HG02678 (cell line): ENCODE data around the gene CDV3.
A peak's percentile ranks its signal among the peaks of the same experiment; 100 is the strongest.

Source experiments
- ATAC-seq: cut with Tn5 transposase; IDR thresholded peaks from one replicate; pipeline ENCODE4 v1.9.1; 2021; ENCODE audit warnings: mild to moderate bottlenecking, moderate library complexity; ENCODE audit not compliant: unreplicated experiment

The CDV3 gene

DNA sequence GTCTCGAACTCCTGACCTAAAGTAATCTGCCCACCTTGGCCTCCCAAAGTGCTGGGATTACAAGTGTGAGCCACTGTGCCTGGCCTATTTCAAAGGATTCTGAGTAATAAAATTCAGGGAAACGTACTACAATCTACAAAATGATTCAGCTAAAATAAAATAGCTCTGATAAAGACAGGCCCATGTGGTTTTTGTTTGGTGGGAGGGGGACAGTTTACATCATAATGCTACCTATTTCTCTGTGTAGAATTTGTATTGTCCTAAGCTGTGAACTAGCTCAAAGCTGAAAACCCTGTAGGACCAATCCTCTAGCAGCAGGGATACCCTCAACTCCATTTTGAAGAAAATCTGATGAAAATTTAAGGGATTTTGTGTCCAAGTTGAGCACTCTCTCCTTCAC, 25.8 kb downstream of the CDV3 start:
- no peak for ATAC-seq

DNA sequence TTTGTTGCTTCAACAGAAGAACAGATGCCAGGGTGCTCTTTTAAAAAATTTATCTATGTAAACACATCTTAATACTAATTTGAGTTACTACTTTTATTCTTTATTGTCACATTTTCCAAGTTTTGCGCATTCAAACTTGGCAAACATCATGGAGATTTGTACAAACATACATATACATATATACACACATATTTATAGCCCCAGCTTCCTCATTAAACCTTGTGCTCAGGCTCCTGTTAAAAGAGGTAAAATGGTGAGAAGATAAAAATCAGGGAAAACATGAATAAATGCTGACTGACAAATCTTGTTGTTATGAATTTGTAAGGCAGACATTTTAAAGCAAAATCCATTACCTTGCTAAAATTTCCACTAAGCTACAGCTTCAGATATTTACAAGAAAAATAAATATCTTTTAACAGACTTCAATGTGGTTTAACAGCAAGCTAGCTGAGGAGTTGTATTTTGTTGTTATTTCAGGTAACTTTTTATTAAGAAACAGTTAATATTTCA, 27.1 kb downstream of the CDV3 start:
- ATAC-seq: no peak

DNA sequence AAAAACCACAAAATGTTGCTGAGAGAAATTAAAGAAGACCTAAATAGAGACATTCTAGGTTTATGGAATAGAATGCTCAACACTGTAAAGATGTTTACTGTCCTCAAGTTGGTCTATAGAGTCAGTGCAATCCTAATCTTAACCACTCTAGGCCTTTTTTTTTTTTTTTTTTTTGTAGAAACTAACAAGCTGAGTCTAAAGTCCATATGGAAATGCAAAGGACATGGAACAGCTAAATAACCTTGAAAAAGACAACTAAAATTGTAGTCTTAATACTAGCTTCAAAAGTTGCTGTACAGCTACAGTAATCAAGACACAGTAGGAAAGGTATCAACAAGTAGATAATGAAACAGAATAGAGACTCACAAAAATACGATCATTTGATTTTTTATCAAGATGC, 32.9 kb downstream of the CDV3 start:
- no peak for ATAC-seq

DNA sequence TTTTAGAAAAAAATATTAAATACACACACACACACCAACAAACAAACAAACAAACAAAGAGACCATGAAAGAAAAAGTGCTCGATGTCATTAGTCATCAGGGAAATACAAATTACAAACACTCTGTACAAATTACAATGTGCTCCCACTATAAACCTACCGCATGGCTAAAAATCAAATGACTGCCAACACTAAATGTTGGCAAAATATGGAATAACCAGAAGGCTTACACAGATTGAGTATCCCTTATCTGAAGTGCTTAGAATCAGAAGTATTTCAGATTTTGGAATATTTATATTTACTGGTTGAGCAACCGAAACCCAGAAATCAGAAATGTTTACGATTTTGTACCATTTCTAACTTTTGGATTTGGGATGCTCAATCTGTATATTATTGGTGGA, 33.4 kb downstream of the CDV3 start:
- ATAC-seq: no peak

DNA sequence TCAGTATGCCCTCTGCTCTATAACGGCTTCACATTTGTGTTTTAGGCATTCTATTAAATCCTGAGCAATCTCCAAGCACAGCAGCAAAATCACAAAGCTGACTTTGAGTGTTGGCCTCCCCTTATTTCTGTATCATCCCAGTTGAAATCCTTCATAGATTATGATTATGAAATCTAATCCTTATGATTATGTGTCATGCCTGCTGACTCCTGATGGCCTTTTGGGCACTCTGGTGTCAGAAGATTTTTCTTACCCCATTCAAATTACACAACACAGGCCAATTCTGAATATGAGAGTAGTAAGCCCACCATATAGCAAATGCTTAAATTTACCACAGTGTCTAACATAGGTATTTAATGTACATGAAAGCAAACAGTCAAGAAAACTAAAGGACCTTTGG, 34.3 kb downstream of the CDV3 start:
- no peak for ATAC-seq

DNA sequence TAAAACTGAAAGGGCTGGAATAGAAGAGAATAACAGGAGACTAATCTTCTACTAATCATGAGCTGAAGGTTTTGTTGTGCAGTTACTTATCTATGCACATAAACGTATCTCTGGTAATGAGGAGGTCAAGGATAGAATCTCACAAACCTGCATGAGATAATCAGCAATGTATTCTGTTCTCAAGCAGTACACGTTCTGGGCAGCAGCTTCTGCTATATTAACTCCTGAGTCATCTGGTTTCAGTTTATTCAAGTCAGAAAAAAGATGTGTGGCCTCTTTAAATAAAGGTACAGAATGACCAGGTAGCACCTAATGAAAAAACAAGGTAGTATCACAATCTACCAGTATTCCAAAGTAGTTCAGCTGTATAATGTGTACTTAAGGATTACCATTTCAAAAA, 34.9 kb downstream of the CDV3 start:
- no peak for ATAC-seq

DNA sequence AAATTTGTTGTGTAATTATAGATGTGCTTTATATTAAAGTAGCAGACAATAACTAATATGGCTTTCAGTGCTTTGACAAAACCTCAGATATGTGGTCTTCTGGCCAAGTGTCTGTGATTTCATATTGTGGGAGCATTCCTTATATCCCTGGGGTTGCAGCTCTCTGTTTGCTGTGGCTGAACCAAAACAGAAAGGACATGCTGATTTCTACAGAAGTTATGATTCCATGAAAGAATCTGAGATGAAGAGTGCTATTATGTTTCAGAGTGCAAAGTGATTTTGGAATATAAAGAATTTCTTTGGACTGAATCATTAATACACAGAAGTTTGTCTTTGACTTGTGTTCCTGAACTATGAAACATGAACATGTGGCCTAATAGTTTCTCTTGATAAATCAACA, 36.5 kb downstream of the CDV3 start:
- no peak for ATAC-seq

DNA sequence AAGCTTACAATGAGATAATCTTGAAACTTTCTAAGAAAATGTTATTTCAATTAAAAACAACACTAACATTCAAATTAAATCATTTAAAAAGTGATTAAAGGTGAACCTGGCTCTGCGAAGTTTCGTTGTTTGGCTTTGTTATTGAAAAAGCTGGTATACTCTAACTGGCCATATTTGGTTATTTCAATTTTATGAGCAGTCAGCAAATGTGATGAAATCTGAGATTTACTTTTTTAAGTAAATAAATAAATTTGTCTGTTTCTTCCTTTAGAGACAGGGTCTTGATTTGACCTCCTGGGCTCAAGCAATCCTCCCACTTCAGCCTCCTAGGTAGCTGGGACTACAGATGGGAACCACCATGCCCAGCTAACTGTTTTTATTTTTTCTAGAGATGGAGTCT, 38.0 kb downstream of the CDV3 start:
- ATAC-seq: no peak

DNA sequence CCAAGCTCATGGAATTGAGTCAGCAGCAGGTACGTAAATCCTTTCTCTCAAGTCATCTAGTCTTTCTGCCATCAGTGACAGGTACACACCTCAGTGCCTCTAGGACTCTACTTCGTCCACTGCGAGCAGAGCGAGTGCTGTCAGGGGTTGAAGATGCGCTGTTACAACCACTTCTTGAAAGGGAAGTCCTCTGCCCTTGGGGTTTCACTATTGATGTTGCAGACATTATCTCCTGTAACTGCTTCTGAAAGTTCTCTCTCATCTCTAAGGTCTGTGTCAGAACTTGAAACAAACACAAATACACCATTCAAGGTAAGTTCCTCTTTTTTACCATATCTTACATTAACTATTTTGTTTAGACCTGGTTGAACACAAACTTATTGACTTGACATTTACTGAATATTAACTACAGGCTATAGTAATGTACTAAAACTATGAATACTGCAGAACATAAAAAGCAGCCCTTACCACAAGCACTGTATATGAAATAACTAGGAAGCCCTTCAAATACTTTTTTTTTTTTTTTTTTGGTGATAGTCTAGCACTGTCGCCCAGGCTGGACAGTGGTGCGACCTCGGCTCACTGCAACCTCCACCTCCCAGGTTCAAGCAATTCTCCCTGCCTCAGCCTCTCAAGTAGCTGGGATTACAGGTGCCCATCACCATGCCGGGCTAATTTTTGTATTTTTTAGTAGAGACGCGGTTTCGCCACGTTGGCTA, 46.7 kb downstream of the CDV3 start:
- peak; percentile 99 for ATAC-seq

DNA sequence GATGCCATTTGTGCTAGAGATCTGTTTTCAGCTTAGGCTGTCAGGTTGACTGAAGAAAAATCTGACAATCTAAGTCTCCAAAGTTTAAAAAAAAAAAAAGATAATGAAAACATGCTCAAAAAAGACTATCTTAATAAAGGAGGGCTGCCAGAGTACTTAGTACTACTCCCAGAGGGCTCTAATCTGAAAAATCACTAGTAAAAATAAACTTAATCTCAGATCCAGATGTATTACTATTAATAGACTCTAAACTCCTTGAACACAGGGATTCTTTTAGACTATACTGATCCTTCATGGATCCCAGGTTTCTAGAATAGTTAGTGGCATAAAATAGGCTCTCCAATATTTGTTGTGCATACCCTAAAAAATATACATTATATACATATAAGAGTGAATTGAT, 54.3 kb downstream of the CDV3 start:
- no peak for ATAC-seq

DNA sequence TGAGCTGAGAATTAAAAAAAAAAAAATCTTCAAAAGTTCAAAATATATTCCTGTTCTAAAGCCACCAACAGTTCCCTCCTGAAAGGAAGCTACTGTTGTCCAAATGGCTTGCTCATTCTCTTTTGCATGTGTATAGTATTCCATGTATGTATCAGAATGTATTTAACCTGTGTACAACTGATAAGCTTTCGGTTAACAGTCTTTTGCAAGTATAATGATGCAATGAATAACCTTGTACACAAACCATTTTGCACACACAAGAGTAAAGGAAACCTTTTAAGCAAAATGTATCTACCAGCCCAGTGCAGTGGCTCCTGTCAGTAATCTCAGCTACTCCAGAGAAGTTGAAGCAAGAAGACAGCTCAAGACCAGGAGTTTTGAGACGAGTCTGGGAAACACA, 55.7 kb downstream of the CDV3 start:
- no peak for ATAC-seq

DNA sequence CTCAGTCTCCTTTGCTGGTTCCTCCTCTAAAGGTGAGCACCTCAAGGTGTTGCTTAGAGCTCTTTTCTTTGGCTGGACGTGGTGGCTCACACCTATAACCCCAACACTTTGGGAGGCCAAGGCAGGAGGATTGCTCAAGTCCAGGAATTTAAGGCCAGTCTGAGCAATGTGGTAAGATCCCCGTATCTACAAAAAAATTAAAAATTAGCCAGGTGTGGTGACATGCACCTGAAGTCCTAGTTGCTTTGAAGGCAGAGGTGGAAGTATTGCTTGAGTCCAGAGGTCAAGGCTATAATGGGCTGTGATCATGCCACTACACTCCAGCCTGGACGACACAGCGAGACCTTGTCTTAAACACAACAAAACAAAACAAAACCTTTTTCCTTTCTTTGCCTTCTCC, 60.0 kb downstream of the CDV3 start:
- no peak for ATAC-seq
